ENCODE results near the gene LIMS4.
"Not testable (repeated sequence)": the region's sequence is repeated elsewhere in the genome, so short reads cannot be mapped to it uniquely, and the experiment has no call there.

The LIMS4 gene

DNA sequence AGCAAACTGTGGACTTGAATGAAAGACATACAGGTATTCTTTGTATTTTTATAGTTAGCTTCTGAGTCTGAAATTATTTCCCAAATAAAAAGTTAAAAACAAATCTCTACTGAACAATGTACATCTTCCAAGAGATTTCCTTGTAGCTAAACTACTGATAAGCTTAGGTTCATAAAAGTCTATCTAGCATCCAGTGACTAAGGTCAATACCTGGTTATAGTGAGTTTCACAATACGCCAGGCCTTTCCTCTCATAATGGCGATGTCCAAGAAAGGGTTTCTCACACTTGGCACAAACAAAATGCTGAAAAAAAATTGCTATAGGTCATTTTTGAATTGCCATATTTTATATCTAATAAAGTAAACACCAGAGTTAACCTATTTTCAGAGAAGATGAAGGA, 21.7 kb downstream of the LIMS4 start:
- DNase-seq (ENCODE audit: low read depth in 2 of 2): not testable (repeated sequence)

GRCh38 chr2:110449127-110449947, 23.3 kb downstream of the LIMS4 start:
- DNase-seq (ENCODE audit: low read depth in 2 of 2): not testable (repeated sequence)

GRCh38 chr2:110446644-110447043, 26.0 kb downstream of the LIMS4 start:
- not testable (repeated sequence) for DNase-seq (ENCODE audit: low read depth in 2 of 2)

DNA sequence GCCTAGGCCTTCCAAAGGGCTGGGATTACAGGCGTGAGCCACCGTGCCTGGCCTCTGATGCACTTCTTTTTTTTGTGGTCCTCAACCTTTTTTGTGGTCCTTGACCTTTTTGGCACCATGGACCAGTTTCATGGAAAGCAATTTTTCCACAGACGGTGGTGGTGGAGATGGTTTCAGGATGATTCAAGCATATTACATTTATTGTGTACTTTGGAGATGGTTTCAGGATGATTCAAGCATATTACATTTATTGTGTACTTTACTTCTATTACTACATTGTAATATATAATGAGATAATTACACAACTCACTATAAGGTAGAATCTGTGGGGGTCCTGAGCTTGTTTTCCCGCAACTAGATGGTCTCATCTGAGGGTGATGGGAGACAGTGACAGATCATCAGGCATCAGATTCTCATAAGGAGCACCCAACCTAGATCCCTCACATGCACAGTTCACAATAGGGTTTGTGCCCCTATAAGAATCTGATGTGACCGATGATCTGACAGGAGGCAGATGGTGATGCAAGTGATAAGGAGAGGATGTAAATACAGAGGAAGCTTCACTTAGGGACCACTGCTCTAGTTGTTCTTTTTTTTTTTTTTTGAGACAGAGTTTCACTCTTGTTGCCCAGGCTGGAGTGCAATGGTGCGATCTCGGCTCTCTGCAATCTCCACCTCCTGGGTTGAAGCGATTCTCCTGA, 29.2 kb downstream of the LIMS4 start:
- not testable (repeated sequence) for DNase-seq (ENCODE audit: low read depth in 2 of 2)

- not testable (repeated sequence) for DNase-seq (ENCODE audit: low read depth in 2 of 2)
Measured at GRCh38 chr2:110441905-110442304, 30.7 kb downstream of the LIMS4 start.

- DNase-seq (ENCODE audit: low read depth in 2 of 2): not testable (repeated sequence)
Measured at GRCh38 chr2:110434565-110434964, 38.1 kb downstream of the LIMS4 start.

GRCh38 chr2:110425725-110426124, 46.9 kb downstream of the LIMS4 start:
- not testable (repeated sequence) for DNase-seq (ENCODE audit: low read depth in 2 of 2)

DNA sequence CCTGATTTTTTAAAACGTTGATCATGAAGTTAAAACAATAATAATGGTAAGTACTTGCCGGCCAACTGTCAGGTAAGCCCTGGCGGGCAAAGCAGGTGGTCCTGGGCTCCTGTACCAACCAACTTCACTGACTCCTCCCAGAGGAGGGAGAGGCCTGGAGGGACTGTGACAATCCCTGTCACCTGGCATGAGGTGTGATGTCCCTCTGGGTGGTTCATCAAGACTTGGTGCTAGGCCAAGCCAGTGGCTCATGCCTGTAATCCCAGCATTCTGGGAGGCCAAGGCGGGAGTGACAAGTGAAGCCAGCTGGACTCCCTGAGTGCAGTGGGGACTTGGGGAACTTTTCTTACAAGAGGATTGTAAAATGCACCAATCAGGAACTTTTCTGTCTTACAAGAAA, 48.2 kb downstream of the LIMS4 start:
- DNase-seq (ENCODE audit: low read depth in 2 of 2): not testable (repeated sequence)

DNA sequence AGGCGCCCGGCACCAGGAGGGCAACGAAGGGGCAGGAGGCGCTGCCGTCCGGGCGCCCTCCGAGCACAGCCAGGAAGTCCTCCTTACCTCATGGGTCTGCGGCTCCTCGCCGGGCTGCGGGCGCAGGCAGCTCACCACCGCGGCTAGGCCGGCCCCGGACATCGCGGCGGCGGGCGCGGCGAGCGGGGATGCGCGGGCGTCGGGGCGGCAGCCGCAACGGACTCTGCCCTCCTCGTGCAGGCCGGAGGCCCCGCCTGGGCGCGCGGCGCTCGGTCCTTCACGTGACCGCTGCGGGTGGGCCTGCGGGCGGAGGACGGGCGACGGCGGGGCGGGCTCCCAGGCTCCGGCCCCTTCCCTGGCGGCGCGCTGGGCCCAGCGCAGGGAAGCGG, 49.0 kb downstream of the LIMS4 start:
- not testable (repeated sequence) for DNase-seq (ENCODE audit: low read depth in 2 of 2)

DNA sequence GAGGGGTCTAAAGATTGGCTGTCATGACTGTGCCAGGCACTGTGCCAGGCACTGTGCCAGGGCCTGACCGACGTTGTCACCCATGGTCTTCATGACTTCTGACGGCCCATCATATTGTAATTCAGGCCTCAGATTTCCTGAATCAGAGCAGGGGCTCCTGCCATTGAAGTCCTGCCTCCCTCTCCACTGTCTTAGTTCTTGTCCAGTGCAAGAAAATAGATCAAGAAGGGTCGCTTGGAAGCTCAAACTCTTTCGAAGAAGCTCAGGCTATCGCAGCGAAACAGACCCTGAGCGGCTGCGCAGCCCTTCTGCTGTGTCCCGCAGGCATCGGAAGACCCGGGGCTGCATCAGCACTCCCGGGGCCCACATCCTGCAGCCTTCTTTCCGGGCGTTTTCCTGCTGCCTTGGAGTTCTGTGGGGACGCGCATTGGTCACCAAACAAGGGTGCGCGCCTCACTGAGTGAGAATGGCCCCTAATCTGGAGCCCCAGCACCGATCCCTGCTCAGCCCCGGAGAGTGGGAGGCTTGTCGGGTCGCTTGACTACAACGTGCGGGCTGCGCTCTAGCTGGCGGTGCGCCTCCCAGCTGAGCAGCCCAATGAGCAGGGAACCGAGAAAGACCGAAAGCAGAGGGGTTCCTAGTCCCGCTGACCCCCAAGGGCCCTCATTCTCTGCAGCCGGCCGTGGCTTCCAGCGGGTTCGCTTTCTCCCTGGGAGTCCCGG, 49.6 kb downstream of the LIMS4 start:
- DNase-seq (ENCODE audit: low read depth in 2 of 2): not testable (repeated sequence)

GRCh38 chr2:110420641-110421354, 51.8 kb downstream of the LIMS4 start:
- not testable (repeated sequence) for DNase-seq (ENCODE audit: low read depth in 2 of 2)

DNA sequence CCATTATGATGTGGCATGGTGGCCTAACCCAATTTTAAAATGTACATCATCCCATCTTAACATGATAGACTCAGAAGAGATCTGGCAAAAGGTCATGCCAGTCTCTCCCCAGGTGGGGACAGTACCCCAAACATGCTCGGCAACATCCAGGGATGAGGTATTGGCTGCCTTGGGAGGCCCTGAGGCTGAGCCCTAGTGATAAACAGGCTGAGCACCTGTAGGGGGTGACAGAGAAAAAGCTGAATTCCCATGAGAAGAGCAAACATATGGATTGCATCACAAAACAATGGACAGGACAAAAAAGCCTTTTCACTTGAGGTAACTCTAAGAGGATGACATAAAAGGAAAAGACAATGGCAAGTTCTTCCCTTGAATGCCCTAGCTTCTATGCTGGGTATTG, 65.5 kb downstream of the LIMS4 start:
- DNase-seq (ENCODE audit: low read depth in 2 of 2): not testable (repeated sequence)

- not testable (repeated sequence) for DNase-seq (ENCODE audit: low read depth in 2 of 2)
Measured at GRCh38 chr2:110404988-110405387, 67.6 kb downstream of the LIMS4 start.

DNA sequence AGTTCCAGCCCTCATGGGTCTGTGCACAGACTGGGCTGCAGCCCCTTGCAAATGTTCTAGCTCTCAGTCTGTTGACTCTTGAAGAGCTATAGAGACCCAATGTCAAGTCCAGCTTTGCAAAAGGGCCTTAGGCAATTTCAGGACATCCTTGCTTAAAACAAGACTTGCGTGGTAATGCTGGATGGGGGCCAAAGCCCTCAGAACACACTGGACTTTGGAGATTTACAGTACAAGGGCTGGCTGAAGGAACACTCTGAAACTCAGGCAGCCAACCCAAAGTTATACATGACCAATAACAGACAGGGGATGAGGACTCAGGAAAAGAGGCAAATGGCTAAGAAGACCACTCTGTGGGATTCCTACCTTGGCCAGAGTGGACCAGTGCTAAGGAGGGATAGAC, 68.4 kb downstream of the LIMS4 start:
- not testable (repeated sequence) for DNase-seq (ENCODE audit: low read depth in 2 of 2)

GRCh38 chr2:110401001-110401618, 71.5 kb downstream of the LIMS4 start:
- not testable (repeated sequence) for DNase-seq (ENCODE audit: low read depth in 2 of 2)

GRCh38 chr2:110399378-110399777, 73.2 kb downstream of the LIMS4 start:
- not testable (repeated sequence) for DNase-seq (ENCODE audit: low read depth in 2 of 2)

DNA sequence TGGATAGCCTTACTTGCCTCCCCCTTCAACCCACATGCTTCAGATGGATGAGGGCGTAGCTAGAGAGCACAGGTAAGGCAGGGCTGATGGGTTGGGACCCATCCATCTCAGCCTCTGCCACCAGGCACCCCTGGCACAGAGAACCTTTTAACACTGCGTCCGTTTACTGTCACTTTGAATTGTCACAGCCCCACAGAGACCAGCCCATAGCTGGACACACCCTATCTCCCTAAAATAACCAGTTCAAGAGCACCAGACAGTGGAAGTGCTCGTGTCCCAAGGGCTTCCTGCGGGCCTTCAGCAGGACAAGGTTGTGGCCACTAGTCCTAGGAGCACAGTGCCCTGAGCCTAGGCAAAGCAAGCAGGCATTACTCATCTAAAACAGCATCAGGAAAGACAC, 76.6 kb downstream of the LIMS4 start:
- not testable (repeated sequence) for DNase-seq (ENCODE audit: low read depth in 2 of 2)
